ENCODE results near the gene KPTN. TPM values are rescaled to one million over a fixed set of nuclear protein-coding genes. Genes with fewer than 3 reads are reported as not detected.

Gene KPTN
- total RNA-seq, 8 experiments from 2014 or later, result 5.5 to 24.9 (median 9.6) TPM

GRCh38 chr19:47506459-47506858 is 22.4 kb upstream of the KPTN start:
- WGBS, 10 experiments, result 80 to 100% (median 90%) methylated on average over 1 to 2 of the region's 8 CpGs; no CpG with 5 or more reads in 6 of the 10 experiments
- Histone ChIP-seq H3K27ac (peak overlapping the region; percentile 84 to 90), H3K4me1 (replicated peaks in 1 of 2) (peaks cover 26 to 27% of the 10 kb centered on the region in 2 donors), H3K4me3 (peak overlapping the region in 1 of 5 donors; percentile 11)
- ATAC-seq (replicated peaks in 6 of 8), result peak in 5 of 8 experiments; percentile 0 to 6 (median 2)
- in situ Hi-C loops (cut with MboI; ENCODE audit: low pct_unique_long_range_greater_than_20kb in 2 of 9, low sequenced_read_pairs in 9 of 9, unreplicated experiment in 9 of 9), result loop anchor here in 2 of 9 experiments (25.0 kb wide), 2 partner anchors 181 to 219 kb away; no protein-coding TSS in a partner anchor

GRCh38 chr19:47505506-47505905 is 21.5 kb upstream of the KPTN start:
- in situ Hi-C loops (cut with MboI; ENCODE audit: low pct_unique_long_range_greater_than_20kb in 2 of 9, low sequenced_read_pairs in 9 of 9, unreplicated experiment in 9 of 9), result loop anchor here in 2 of 9 experiments (25.0 kb wide), 2 partner anchors 182 to 218 kb away; no protein-coding TSS in a partner anchor
- Histone ChIP-seq H3K4me3 (no peak overlapping the region), H3K27ac (no peak overlapping the region), H3K4me1 (replicated peaks in 1 of 2) (peaks cover 26 to 27% of the 10 kb centered on the region in 2 donors)
- ATAC-seq (replicated peaks in 6 of 8), result no peak
- 94 to 100% (median 100%) methylated on average over 1 to 6 of the region's 6 CpGs; no CpG with 5 or more reads in 4 of the 10 experiments for WGBS, 10 experiments

GRCh38 chr19:47503826-47504150 is 19.8 kb upstream of the KPTN start:
- Histone ChIP-seq H3K27ac (no peak overlapping the region), H3K4me1 (replicated peaks in 1 of 2) (peaks cover 26 to 27% of the 10 kb centered on the region in 2 donors), H3K4me3 (no peak overlapping the region)
- in situ Hi-C loops (cut with MboI; ENCODE audit: low pct_unique_long_range_greater_than_20kb in 2 of 9, low sequenced_read_pairs in 9 of 9, unreplicated experiment in 9 of 9), result loop anchor here in 2 of 9 experiments (25.0 kb wide), 2 partner anchors 184 to 216 kb away; no protein-coding TSS in a partner anchor
- 90 to 100% (median 100%) methylated on average over 2 of the region's 5 CpGs; no CpG with 5 or more reads in 7 of the 10 experiments for WGBS, 10 experiments
- ATAC-seq (replicated peaks in 6 of 8), result no peak

GRCh38 chr19:47503130-47503825 is 19.3 kb upstream of the KPTN start:
- Histone ChIP-seq H3K4me3 (no peak overlapping the region), H3K27ac (no peak overlapping the region), H3K4me1 (replicated peaks in 1 of 2) (peaks cover 22 to 24% of the 10 kb centered on the region in 2 donors)
- WGBS, 10 experiments, result 72 to 100% (median 97%) methylated on average over 1 to 6 of the region's 13 CpGs; no CpG with 5 or more reads in 4 of the 10 experiments
- in situ Hi-C loops (cut with MboI; ENCODE audit: low pct_unique_long_range_greater_than_20kb in 2 of 9, low sequenced_read_pairs in 9 of 9, unreplicated experiment in 9 of 9), result loop anchor here in 2 of 9 experiments (25.0 kb wide), 2 partner anchors 184 to 216 kb away; no protein-coding TSS in a partner anchor
- no peak for ATAC-seq (replicated peaks in 6 of 8)

DNA sequence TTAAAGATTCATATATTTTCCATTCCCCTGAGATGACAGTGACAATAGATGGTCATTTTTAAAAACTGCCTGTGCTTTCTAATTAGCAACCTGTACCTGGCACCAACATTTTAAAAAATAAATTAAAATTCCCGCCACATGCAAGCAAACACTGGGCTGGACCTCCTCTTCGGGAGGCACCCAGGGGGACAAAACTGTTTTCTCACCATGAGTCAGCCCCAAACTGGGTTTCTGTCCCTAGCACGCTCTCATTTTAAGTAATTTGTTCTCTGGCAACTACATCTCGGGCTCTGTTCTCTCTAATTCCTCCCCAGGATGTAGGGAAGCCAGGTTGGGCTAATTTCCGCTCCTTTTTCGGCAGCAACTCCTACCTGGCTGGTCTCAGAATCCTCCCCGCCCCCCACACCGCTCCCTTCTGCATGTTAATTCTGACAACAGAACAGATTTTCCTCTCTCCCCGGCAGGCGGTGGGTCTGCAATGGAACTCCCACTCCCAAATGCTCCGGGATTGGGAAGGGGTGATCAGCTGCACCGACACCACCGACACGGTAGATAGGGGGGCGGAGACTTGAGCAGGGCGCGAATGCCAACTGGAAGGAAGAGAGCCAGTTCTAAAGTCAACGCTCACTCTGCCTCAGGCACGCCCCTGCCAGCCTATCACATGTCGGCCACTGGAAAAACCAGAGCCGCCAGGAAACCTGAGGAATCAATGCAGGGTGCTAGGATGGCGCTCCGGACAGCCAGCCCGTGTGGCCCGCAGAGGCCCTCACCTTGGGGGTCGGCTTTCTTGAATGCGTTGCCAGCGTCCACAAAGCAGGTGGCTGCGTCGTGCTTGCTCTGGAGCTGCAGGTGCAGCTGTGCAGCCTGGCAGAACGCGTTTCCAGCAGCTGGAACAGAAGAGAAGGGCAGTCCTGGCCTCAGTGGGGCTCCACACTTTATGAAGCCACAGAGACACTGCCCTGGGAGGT is 16.1 kb upstream of the KPTN start:
- Histone ChIP-seq H3K4me1 (replicated peaks in 1 of 2) (no peaks in the 10 kb centered on the region), H3K27ac (no peak overlapping the region), H3K4me3 (no peak overlapping the region)
- ATAC-seq (replicated peaks in 6 of 8), result no peak
- 54 to 100% (median 88%) methylated on average over 1 to 20 of the region's 32 CpGs for WGBS, 10 experiments
- in situ Hi-C loops (cut with MboI; ENCODE audit: low pct_unique_long_range_greater_than_20kb in 2 of 9, low sequenced_read_pairs in 9 of 9, unreplicated experiment in 9 of 9), result loop anchor here in 2 of 9 experiments (25.0 kb wide), 2 partner anchors 187 to 213 kb away; no protein-coding TSS in a partner anchor

GRCh38 chr19:47499371-47499770 is 15.4 kb upstream of the KPTN start:
- H3K27ac ChIP-seq, result no peak overlapping the region
- ATAC-seq (replicated peaks in 6 of 8), result no peak
- in situ Hi-C loops (cut with MboI; ENCODE audit: low pct_unique_long_range_greater_than_20kb in 2 of 9, low sequenced_read_pairs in 9 of 9, unreplicated experiment in 9 of 9), result no loop called here
- WGBS, 10 experiments, result 85 to 100% (median 91%) methylated on average over 1 to 7 of the region's 7 CpGs; no CpG with 5 or more reads in 5 of the 10 experiments
- H3K4me1 ChIP-seq (replicated peaks in 1 of 2), result no peaks in the 10 kb centered on the region
- H3K4me3 ChIP-seq, result no peak overlapping the region

DNA sequence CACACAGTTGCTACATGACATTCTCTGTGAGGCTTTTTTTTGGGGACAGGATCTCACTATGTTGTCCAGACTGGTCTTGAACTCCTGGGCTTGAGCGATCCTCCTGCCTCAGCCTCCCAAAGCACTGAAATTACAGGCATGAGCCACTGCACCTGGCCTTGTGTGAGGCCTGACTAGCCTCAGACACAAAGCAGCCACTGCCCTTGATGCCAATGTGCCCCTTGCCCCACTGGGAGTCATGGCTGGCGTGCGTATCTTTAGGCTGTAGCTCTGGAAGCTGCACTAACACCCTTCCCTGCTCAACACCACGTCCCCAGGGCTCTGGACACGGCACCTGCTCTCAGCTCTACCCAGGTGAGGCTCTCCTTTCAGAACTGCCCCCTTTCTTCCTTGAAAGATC is 14.5 kb upstream of the KPTN start:
- Histone ChIP-seq H3K4me1 (replicated peaks in 1 of 2) (no peaks in the 10 kb centered on the region), H3K4me3 (no peak overlapping the region), H3K27ac (no peak overlapping the region)
- in situ Hi-C loops (cut with MboI; ENCODE audit: low pct_unique_long_range_greater_than_20kb in 2 of 9, low sequenced_read_pairs in 9 of 9, unreplicated experiment in 9 of 9), result no loop called here
- ATAC-seq (replicated peaks in 6 of 8), result no peak
- WGBS, 10 experiments, result 90 to 100% (median 96%) methylated on average over 2 of the region's 5 CpGs; no CpG with 5 or more reads in 6 of the 10 experiments

GRCh38 chr19:47497821-47498520 is 14.0 kb upstream of the KPTN start:
- no peak overlapping the region for H3K4me3 ChIP-seq
- H3K4me1 ChIP-seq (replicated peaks in 1 of 2), result no peaks in the 10 kb centered on the region
- no peak overlapping the region for H3K27ac ChIP-seq
- in situ Hi-C loops (cut with MboI; ENCODE audit: low pct_unique_long_range_greater_than_20kb in 2 of 9, low sequenced_read_pairs in 9 of 9, unreplicated experiment in 9 of 9), result no loop called here
- peak in 1 of 8 experiments; percentile 8 for ATAC-seq (replicated peaks in 6 of 8)
- 80 to 100% (median 91%) methylated on average over 1 to 4 of the region's 14 CpGs; no CpG with 5 or more reads in 5 of the 10 experiments for WGBS, 10 experiments

GRCh38 chr19:47497050-47497766 is 13.2 kb upstream of the KPTN start:
- WGBS, 10 experiments, result 95 to 100% (median 100%) methylated on average over 3 to 7 of the region's 23 CpGs; no CpG with 5 or more reads in 7 of the 10 experiments
- no peaks in the 10 kb centered on the region for H3K4me1 ChIP-seq (replicated peaks in 1 of 2)
- H3K4me3 ChIP-seq, result no peak overlapping the region
- no peak for ATAC-seq (replicated peaks in 6 of 8)
- no peak overlapping the region for H3K27ac ChIP-seq
- in situ Hi-C loops (cut with MboI; ENCODE audit: low pct_unique_long_range_greater_than_20kb in 2 of 9, low sequenced_read_pairs in 9 of 9, unreplicated experiment in 9 of 9), result no loop called here

DNA sequence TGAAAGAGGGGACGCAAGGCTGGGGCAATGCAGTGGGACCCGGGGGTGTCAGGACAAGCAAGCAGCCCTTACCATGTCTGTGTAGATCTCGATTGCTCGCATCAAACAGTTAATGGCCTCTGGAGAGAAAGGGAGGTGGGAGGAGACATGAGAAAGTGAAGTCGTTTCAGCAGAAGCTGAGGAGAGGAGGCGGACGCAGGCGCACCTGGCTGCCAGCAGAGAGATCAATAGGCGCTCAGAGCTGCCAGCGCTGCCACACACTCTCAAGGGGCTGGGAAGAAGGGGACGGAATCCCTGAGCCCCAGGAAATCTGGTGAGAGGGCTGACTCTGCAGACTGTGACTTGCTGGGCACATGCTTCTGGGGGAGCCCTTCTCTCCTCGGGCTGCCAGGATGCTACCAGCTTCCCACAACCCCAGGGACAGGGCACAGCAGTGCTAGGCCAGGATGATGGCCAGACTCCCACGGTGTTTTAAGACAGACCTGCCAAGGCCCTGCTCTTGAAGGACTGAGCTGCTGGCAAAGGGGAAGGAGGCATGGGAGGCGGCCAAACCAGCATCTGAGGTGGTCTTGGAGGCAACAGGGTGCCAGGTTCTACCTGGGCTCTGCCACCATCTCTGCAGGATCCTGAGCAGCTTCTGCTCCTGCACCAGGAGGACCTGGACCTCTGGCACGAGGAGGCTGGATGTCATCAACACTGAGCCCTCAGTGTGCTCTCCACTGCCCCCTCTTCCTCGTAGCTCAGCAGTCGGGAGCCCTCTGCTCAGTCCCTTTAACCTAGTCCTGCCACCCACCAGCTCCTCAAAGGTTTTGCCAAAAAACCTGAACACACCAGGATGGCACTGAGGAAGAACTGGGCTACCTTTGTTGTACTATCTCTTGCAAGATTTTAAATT is 11.7 kb upstream of the KPTN start:
- Histone ChIP-seq H3K4me1 (replicated peaks in 1 of 2) (no peaks in the 10 kb centered on the region), H3K4me3 (no peak overlapping the region)
- WGBS, 10 experiments, result 20 to 93% (median 82%) methylated on average over 1 to 7 of the region's 17 CpGs; no CpG with 5 or more reads in 4 of the 10 experiments

GRCh38 chr19:47494729-47495128 is 10.7 kb upstream of the KPTN start:
- ATAC-seq (replicated peaks in 6 of 8), result peak in 3 of 8 experiments; percentile 42 to 87 (median 49)
- Histone ChIP-seq H3K4me1 (replicated peaks in 1 of 2) (no peaks in the 10 kb centered on the region), H3K4me3 (no peak overlapping the region), H3K27ac (no peak overlapping the region)
- in situ Hi-C loops (cut with MboI; ENCODE audit: low pct_unique_long_range_greater_than_20kb in 2 of 9, low sequenced_read_pairs in 9 of 9, unreplicated experiment in 9 of 9), result no loop called here
- WGBS, 10 experiments, result 0 to 100% (median 92%) methylated on average over 1 to 6 of the region's 9 CpGs; no CpG with 5 or more reads in 3 of the 10 experiments

More for the DNA sequence above, 11.7 kb upstream of the KPTN start:
- no peak for ATAC-seq (replicated peaks in 6 of 8)
- in situ Hi-C loops (cut with MboI; ENCODE audit: low pct_unique_long_range_greater_than_20kb in 2 of 9, low sequenced_read_pairs in 9 of 9, unreplicated experiment in 9 of 9), result no loop called here
- no peak overlapping the region for H3K27ac ChIP-seq

Measured in motor neuron (in vitro differentiated cells).